HepG2 (cell line): Measurements from ENCODE around the gene P2RX7. TPM values are rescaled to one million over a fixed set of nuclear protein-coding genes. Genes with fewer than 3 reads are reported as not detected.

ENCODE experiments used
- BORCS8-MEF2B ChIP-seq: sonication (generic); formaldehyde crosslinking; IDR thresholded peaks from 2 replicates; pipeline ENCODE4 v1.8.0; 2022; ENCODE audit warnings: mild to moderate bottlenecking, missing genetic modification reagents
- FOXM1 ChIP-seq: sonication (generic); formaldehyde crosslinking; IDR thresholded peaks from 2 replicates; pipeline ENCODE4 v1.5.0; 2020; ENCODE audit warnings: missing genetic modification reagents
- JUN ChIP-seq: sonication (generic); formaldehyde crosslinking; IDR thresholded peaks from 2 replicates; pipeline ENCODE4 v1.4.0; 2020; ENCODE audit warnings: mild to moderate bottlenecking, missing genetic modification reagents
- KDM4B ChIP-seq: sonication (generic); formaldehyde crosslinking; IDR thresholded peaks from 2 replicates; pipeline ENCODE4 v1.4.0; 2020; ENCODE audit warnings: missing genetic modification reagents
- MIXL1 ChIP-seq: IDR thresholded peaks from 2 replicates; pipeline ENCODE4 v1.6.1; 2016
- NFRKB ChIP-seq: fragments of 450-650 bp; IDR thresholded peaks from 2 replicates; pipeline ENCODE4 v1.6.1; 2017
- NR2F2 ChIP-seq: IDR thresholded peaks from 2 replicates; pipeline ENCODE4 v1.6.1; 2012; ENCODE audit warnings: low read depth, inconsistent platforms, borderline replicate concordance
- PAWR ChIP-seq: sonication (generic); formaldehyde crosslinking; IDR thresholded peaks from 2 replicates; pipeline ENCODE4 v1.4.0; 2020; ENCODE audit warnings: missing genetic modification reagents, mild to moderate bottlenecking, borderline replicate concordance
- PHF5A ChIP-seq: IDR thresholded peaks from one replicate; pipeline ENCODE4 v1.6.1; 2018; ENCODE audit warnings: low read depth, missing genetic modification reagents; ENCODE audit not compliant: unreplicated experiment
- SETDB1 ChIP-seq: sonication (generic); formaldehyde crosslinking; IDR thresholded peaks from 2 replicates; pipeline ENCODE4 v1.5.1; 2020; ENCODE audit warnings: missing genetic modification reagents, mild to moderate bottlenecking, borderline replicate concordance
- SUZ12 ChIP-seq: fragments of 150-350 bp; IDR thresholded peaks from 2 replicates; pipeline ENCODE4 v1.6.1; 2014; ENCODE audit warnings: low read depth, low read length
- TOE1 ChIP-seq: sonication (generic); formaldehyde crosslinking; IDR thresholded peaks from 2 replicates; pipeline ENCODE4 v1.4.0; 2020; ENCODE audit warnings: mild to moderate bottlenecking, missing genetic modification reagents
- ZBTB7A ChIP-seq: sonication (generic); formaldehyde crosslinking; IDR thresholded peaks from 2 replicates; pipeline ENCODE4 v1.8.0; 2022; ENCODE audit warnings: mild to moderate bottlenecking, missing genetic modification reagents
- ZNF33B ChIP-seq: sonication (generic); formaldehyde crosslinking; IDR thresholded peaks from 2 replicates; pipeline ENCODE4 v1.5.1; 2020; ENCODE audit warnings: mild to moderate bottlenecking, missing genetic modification reagents
- ZNF446 ChIP-seq: sonication (generic); formaldehyde crosslinking; IDR thresholded peaks from 2 replicates; pipeline ENCODE4 v1.5.0; 2020; ENCODE audit warnings: mild to moderate bottlenecking, missing genetic modification reagents
- ZNF451 ChIP-seq: sonication (generic); formaldehyde crosslinking; IDR thresholded peaks from 2 replicates; pipeline ENCODE4 v1.5.0; 2020; ENCODE audit warnings: mild to moderate bottlenecking, missing genetic modification reagents
- ZNF530 ChIP-seq: sonication (generic); formaldehyde crosslinking; IDR thresholded peaks from 2 replicates; pipeline ENCODE4 v1.5.0; 2020; ENCODE audit warnings: low read depth, mild to moderate bottlenecking, missing genetic modification reagents
- polyA plus RNA-seq, 8 experiments: library from polyadenylated mRNA; depleted of rRNA in 3 of 8; stranded (reverse) in 7 of 8; unstranded in 1 of 8; fragments of >200 nt; fragmentation: Illumina TruSeq in 4 of 8; extraction: Trizol in 4 of 8; gene quantifications; 2 replicates each; pipeline versions ENCODE4 v1.2.1 to v1.2.3, GENCODE V29; 2011 to 2016; ENCODE audit warnings: low read depth in 4 of 8, missing spikeins in 1 of 8, mixed read lengths in 1 of 8; ENCODE audit not compliant: insufficient read depth in 1 of 8
- total RNA-seq, 5 experiments: library from RNA; depleted of rRNA; stranded (reverse); fragments of >200 nt; fragmentation: Illumina TruSeq; extraction: Trizol; gene quantifications; 2 replicates each; pipeline ENCODE4 v1.2.3, GENCODE V29; 2016; ENCODE audit warnings: low read depth in 1 of 5
- TF ChIP-seq, protein P1 (sequence below): sonication (generic); formaldehyde crosslinking; IDR thresholded peaks from 2 replicates; pipeline ENCODE4 v1.8.1; 2023; ENCODE audit warnings: missing genetic modification reagents, inconsistent platforms, borderline replicate concordance
- TF ChIP-seq, protein P2 (sequence below): sonication (generic); formaldehyde crosslinking; IDR thresholded peaks from 2 replicates; pipeline ENCODE4 v1.5.0; 2020; ENCODE audit warnings: missing genetic modification reagents
- TF ChIP-seq, protein P3 (sequence below): sonication (generic); formaldehyde crosslinking; IDR thresholded peaks from 2 replicates; pipeline ENCODE4 v1.4.0; 2020; ENCODE audit warnings: mild to moderate bottlenecking, missing genetic modification reagents

The P2RX7 gene
- total and polyA plus RNA-seq, 2 of the 13 experiments (the other 11 are each of a cell fraction or from before 2014, with no cell fraction given), result 0.13 to 0.73 TPM

DNA sequence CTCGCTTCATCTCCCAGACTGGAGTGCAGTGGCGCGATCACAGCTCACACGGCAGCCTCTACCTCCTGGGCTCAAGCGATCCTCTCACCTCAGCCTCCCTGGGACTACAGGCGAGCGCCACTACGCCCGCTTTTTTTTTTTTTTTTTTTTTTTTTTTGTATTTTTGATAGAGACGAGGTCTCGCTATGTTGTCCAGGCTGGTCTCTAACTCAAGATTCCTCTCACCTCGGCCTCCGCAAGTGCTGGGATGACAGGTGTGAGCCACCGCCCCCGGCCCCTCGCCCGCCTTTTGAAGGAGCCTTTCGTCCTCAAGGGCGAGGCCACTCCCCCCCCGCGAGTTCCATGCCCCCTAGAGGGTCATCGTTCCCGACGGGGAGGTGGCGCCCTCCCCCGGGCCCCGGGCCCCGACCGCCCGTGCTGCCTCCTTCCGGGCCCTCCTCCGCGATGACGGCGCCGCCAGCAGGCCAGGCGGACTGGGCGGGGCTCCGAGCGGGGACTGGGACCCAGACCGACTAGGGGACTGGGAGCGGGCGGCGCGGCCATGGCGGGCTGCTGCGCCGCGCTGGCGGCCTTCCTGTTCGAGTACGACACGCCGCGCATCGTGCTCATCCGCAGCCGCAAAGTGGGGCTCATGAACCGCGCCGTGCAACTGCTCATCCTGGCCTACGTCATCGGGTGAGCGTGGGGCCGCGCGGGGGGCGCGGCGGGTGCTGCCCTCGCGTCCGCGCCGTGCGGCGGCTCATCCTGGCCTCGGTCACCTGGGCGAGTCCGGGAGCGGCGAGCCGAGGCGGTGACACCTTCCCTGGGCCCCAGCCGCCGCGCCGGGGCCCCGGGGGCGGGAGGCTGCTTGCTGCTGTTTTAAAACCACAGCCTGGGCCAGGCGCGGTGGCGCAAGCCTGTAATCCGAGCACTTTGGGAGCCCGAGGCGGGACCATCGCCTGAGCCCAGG, 77.2 kb downstream of the P2RX7 start, which contains the start of gene P2RX4 (continued):
- TF ChIP-seq ZNF33B (CRISPR knock-in tag), result 0 out of 2 replicates have a peak, but pooled peaks have one; percentile 68
- TF ChIP-seq FOXM1, result no peak
- TF ChIP-seq ZNF451 (CRISPR knock-in tag), result peak; percentile 90
- TF ChIP-seq ZNF530 (CRISPR knock-in tag), result no peak
- TF ChIP-seq, protein P1, sequence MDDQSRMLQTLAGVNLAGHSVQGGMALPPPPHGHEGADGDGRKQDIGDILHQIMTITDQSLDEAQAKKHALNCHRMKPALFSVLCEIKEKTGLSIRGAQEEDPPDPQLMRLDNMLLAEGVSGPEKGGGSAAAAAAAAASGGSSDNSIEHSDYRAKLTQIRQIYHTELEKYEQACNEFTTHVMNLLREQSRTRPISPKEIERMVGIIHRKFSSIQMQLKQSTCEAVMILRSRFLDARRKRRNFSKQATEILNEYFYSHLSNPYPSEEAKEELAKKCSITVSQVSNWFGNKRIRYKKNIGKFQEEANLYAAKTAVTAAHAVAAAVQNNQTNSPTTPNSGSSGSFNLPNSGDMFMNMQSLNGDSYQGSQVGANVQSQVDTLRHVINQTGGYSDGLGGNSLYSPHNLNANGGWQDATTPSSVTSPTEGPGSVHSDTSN (CRISPR knock-in tag), result peak; percentile 80; the same call in 1 of the 2 replicates
- TF ChIP-seq BORCS8-MEF2B, result peak; percentile 49; the same call in 1 of the 2 replicates
- TF ChIP-seq, protein P2, sequence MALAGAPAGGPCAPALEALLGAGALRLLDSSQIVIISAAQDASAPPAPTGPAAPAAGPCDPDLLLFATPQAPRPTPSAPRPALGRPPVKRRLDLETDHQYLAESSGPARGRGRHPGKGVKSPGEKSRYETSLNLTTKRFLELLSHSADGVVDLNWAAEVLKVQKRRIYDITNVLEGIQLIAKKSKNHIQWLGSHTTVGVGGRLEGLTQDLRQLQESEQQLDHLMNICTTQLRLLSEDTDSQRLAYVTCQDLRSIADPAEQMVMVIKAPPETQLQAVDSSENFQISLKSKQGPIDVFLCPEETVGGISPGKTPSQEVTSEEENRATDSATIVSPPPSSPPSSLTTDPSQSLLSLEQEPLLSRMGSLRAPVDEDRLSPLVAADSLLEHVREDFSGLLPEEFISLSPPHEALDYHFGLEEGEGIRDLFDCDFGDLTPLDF (CRISPR knock-in tag), result peak; percentile 25; the same call in 1 of the 2 replicates
- TF ChIP-seq ZNF446 (CRISPR knock-in tag), result peak; percentile 87; the same call in 1 of the 2 replicates
- no peak for TF ChIP-seq PAWR (CRISPR knock-in tag)
- TF ChIP-seq NFRKB, result no peak
- TF ChIP-seq JUN (CRISPR knock-in tag), result no peak
- TF ChIP-seq NR2F2, result 0 out of 2 replicates have a peak, but pooled peaks have one; percentile 17
- no peak for TF ChIP-seq KDM4B (CRISPR knock-in tag)
- TF ChIP-seq, protein P3, sequence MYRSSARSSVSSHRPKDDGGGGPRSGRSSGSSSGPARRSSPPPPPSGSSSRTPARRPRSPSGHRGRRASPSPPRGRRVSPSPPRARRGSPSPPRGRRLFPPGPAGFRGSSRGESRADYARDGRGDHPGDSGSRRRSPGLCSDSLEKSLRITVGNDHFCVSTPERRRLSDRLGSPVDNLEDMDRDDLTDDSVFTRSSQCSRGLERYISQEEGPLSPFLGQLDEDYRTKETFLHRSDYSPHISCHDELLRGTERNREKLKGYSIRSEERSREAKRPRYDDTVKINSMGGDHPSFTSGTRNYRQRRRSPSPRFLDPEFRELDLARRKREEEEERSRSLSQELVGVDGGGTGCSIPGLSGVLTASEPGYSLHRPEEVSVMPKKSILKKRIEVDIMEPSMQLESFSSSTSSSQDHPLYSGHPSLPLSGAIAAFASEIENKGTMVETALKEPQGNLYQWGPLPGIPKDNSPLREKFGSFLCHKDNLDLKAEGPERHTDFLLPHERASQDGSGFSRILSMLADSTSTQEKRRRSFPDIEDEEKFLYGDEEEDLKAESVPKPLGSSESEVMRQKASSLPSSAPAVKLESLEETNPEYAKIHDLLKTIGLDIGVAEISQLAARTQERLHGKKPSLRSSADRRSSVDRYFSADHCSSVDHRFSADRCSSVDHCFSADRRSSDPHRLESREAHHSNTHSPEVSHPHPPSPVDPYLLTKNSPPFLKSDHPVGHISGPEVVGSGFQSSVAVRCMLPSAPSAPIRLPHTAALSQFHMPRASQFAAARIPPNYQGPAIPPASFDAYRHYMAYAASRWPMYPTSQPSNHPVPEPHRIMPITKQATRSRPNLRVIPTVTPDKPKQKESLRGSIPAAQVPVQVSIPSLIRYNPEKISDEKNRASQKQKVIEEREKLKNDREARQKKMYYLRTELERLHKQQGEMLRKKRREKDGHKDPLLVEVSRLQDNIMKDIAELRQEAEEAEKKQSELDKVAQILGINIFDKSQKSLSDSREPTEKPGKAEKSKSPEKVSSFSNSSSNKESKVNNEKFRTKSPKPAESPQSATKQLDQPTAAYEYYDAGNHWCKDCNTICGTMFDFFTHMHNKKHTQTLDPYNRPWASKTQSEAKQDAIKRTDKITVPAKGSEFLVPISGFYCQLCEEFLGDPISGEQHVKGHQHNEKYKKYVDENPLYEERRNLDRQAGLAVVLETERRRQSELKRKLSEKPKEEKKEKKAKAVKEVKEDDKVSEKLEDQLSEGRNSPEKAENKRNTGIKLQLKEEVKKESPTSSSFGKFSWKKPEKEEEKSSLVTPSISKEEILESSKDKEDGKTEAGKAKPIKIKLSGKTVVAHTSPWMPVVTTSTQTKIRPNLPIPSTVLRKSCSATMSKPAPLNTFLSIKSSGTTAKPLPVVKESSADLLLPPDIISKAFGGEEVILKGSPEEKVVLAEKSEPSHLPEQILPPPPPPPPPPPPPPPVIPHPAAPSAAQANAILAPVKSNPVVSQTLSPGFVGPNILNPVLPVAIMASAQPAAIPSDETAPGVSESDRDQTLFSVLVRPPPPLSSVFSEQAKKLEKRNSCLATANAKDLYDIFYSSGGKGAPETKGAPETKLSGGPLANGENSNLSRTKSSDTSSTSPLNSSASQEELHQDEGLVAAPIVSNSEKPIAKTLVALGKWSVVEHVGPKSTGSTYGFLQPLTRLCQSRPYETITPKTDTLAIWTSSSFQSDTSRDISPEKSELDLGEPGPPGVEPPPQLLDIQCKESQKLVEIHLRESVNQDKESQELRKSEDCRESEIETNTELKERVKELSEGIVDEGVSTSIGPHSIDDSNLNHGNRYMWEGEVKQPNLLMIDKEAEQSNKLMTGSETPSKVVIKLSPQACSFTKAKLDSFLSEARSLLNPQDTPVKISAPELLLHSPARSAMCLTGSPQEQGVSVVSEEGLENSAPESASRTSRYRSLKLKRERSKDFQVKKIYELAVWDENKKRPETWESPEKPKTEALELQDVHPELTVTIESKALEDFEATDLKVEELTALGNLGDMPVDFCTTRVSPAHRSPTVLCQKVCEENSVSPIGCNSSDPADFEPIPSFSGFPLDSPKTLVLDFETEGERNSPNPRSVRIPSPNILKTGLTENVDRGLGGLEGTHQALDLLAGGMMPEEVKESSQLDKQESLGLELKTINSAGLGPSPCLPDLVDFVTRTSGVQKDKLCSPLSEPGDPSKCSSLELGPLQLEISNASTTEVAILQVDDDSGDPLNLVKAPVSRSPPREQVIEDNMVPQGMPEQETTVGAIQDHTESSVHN (CRISPR knock-in tag), result no peak
- no peak for TF ChIP-seq SUZ12
- TF ChIP-seq TOE1 (CRISPR knock-in tag), result no peak
- no peak for TF ChIP-seq SETDB1 (CRISPR knock-in tag)
- peak; percentile 72 for TF ChIP-seq ZBTB7A
- 0 out of 2 replicates have a peak, but pooled peaks have one; percentile 18 for TF ChIP-seq MIXL1 (CRISPR knock-in tag)
- TF ChIP-seq PHF5A, result no peak
